Stimulated activated CD4-positive, alpha-beta T cell treated with anti-CD3 and anti-CD28 coated beads, Interleukin-1b, Interleukin-23, amount 100 ng/mL, for 24 hours (primary cell): ENCODE measurements around the gene RAB4A.

ENCODE experiments used
- DNase-seq, 4 experiments: peaks; one replicate each; pipeline ENCODE4 v3.0.0-alpha.2; 2020; ENCODE audit warnings: low read depth in 4 of 4, low spot score in 1 of 4

The RAB4A gene

DNA sequence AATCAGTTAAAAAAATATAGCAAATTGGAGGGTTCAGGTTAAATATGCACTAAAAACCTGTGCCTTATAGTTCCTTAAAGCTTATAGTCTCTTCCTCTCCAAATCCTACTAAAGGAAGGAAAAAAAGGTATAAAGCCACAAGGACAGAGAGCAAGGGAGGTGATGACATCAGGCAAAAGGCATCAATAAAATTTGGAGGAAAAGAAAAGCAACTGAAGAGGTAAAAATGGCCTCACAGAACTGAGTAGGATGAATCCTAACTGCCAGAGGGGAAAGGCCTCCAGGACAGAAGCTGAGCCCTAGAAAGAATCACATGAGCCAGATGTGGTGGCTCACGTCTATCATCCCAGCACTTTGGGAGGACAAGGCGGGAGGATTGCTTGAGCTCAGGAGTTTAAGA, 63.8 kb downstream of the RAB4A start:
- no peak for DNase-seq

DNA sequence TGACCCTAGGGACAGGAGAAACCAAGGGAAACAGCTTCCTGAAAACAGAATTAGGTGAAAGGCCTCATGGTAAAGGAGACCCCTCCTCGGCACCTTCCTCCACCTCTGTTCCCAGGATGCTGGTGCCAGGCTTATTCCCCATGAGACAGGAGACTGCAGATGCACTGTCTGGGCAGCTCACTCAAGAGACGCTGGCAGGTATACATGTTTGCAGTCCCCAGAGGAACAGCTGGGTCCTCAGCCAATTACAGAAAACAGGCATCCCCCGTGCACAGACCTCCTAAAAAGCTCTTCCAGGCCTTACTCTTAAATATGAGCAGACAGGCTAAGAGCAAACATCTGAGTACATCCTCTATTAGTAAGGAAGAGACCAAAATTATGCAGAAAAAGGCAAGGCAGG, 65.4 kb downstream of the RAB4A start:
- no peak for DNase-seq

DNA sequence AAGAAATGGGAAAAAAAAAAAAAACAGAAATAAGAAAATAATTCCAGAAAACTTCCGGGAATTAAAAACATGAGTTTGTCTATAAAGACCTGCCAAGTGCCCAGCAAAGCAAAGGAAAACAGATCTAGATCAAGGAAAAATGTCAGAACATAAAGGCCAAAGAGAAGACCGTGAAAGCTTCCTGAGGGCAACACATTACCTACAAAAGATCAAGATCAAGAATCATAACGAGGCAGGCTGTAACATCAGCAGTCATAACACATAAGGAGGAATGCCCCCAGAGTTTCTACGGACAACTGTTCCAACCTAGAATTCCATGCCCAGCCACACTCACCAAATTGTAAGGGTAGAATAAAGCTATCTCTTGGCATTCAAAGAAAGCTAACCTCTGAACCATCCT, 68.2 kb downstream of the RAB4A start:
- no peak for DNase-seq

DNA sequence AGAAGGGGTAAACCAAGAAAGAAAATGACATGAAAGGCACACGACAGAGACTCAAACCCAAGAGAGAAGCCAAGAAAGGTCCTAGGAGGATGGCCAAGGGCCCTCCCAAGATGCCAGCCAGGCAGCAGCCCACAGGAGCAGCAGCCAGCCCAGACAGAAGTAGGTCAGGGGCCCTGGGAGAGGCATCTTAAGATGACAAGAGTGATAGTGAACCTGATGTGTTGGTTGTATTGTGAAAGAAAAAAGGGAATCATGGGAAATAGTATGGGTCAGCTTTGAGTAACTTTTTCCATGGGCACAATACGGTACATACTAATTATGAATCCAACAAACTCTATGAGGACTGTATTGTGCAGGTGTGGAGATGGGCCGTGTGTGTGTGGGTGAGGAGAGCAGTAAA, 68.6 kb downstream of the RAB4A start:
- no peak for DNase-seq

DNA sequence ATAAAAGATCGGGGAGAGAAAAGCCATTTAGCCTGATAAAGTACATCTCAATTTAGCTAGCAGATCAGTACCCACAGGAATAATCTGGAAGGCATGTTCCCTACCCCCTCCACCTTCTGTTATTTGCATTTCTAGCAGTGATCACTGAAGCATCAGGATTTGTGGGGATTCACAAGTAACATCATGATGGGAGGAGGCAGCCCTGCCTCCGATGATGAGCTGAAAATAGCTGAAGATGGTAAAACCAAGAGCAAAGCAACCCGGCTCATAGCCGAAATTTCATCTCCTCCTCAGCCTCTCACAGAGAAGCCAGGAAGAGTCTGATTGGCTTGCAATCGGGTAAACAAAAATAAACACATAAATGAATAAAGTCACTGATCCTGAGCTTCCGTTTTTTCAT, 69.6 kb downstream of the RAB4A start:
- DNase-seq: no peak

DNA sequence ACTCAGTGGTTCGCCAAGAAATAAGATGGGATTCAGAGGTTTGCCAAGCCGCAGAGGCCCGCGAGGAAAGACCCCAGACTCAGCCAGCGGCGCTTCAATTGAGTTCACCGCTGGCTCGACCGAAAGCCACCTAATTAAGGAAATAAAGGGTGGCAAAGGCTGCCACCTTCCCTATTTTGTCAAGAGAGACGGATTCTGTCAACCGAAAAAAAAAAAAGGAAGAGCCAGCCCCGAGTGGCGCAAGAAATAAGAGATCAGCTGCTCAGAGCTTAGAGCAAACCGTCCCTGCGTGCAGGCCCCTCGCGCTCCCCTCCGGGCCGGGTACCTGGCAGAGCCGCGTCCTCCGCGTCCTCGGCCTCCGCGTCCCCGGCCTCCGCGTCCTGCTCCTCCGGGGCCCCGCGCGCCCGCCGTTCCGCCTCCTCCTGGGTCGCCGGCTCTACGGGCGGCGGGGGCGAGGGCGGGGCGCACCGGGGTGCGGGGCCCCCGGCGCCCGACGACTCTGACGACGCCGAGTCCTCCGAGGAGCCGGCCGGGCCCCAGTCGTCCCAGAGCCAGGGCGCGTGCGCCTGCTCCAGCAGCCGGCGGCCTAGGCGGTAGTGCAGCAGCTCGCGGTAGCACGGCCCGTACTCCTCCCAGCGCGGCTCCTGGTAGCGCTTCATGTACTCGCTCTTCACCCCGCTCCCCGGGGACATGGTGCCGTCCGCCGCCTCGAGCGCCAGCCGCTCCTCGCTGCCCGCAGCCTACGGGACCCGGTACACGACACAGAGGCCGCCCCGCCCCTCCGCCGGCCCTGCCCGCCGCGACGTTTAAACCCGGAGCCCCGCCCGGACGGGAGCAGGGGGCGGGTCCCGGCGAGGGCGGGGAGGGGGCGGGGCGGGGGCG, 71.1 kb downstream of the RAB4A start:
- peak; percentile 42 to 73 (median 62) for DNase-seq

DNA sequence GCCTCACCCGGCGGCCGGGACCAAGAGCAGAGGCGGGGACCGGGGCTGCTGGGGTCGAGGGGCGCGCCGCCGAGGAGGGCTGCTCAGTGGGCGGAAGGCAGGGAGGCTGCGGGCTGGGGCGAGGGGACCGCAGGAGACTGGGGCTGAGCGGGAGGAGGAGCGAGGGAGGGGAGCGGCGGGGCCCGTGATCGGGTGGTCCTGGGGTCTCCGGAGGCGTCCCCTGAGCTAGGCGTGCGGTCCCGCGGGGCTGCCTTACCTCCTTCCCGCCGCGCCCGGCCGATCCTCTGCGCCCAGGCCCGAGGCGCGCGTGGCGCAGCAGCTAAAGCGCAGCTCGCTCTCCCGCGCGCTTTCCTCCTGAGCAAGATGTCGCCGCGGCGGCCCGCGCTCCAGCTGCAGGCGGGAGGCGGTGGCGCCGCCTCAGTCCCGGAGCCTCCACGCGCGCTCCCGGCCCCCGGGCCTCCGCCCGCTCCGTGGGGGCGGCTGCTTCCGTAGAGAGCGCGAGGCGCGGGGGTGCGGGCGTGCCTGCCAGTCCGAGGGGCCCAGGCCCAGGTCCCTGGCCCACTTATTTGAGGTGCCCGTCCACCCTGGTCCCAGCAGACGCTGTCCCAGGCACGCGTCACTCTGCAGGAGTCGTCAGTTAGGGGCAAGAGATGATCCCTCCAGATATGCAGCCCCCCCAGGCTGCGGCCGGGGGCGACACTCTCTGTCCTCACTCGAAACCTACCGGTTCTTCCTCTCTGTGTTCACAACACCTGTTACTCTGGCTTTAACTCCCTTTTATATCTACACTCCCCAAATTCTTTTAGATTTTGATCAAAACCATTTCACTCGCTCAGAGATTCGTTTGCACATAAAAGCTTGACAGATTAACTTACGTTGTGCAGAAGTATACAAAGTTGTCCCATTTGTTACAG, 72.0 kb downstream of the RAB4A start, which contains the start of gene CCSAP:
CCSAP (minus strand) TSS at position 392 of the 914 bp plus-strand sequence. CDS start 582 bp downstream, outside the sequence.
- DNase-seq: peak; percentile 12 to 23 (median 16)

DNA sequence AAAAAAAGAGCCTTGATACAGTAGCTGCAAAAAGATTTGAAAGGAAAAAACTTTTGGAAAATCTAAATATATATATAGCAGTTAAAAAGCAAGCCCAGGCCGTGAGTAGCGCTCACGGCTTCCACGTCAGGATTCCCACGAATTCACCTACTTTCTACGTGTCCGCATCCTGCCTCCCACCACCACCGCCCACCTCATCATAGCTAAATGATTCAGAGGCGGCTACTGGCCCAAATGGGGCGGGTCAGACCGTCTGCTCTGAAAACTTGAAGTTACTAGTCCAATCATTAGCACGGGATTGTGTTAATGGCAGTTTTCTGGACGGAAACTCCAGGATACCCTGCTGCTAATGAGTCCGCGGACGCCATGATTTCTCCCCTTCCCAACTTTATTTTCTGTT, 73.2 kb downstream of the RAB4A start:
- DNase-seq: peak in 1 of 4 experiments; percentile 7

DNA sequence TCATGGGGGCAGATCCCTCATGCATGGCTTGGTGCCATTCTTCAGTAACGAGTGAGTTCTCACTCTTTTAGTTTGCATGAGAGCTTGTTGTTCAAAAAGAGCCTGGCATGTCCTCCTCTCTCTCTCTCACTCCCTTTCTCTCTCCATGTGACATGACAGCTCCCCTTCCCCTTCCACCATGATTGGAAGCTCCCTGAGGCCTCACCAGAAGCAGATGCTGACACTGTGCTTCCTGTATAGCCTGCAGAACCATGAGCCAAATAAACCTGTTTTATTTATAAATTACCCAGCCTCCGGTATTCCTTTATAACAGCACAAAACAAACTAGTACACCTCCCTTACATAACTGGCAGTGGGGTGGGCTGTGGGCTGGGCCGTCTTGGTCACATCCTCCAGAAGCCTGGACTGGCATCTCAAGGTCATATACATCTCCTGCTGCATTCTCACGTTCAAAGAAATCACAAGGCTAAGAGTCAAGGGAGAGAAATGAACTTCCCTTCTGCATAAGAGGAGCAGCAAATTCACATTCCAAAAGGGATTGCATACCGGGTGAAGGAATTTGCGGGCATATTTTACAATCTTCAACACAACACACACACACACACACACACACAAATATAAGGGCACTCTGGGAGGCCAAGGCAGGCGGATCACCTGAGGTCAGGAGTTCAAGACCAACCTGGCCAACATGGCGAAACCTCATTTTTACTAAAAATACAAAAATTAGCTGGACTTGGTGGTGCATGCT, 74.2 kb downstream of the RAB4A start:
- DNase-seq: no peak

DNA sequence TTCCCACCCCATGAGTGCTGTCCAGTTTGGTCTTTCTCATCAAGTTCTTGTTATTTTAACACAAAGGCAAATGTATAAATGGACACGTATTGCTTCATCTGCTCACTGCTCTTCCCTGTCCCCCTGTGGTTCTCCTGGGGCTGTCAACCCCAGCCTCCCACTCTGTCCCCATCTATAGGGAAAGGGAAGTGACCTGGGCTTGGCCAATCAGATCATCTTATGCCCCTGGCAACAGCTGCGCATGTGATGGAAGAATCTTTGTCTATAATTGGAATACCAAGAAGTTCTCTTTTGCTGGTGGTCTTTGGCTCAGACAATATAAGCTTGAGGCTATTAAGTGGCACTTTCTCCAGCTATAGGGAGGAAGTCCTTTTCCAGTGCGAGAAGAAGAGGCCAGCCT, 76.6 kb downstream of the RAB4A start:
- DNase-seq: no peak

DNA sequence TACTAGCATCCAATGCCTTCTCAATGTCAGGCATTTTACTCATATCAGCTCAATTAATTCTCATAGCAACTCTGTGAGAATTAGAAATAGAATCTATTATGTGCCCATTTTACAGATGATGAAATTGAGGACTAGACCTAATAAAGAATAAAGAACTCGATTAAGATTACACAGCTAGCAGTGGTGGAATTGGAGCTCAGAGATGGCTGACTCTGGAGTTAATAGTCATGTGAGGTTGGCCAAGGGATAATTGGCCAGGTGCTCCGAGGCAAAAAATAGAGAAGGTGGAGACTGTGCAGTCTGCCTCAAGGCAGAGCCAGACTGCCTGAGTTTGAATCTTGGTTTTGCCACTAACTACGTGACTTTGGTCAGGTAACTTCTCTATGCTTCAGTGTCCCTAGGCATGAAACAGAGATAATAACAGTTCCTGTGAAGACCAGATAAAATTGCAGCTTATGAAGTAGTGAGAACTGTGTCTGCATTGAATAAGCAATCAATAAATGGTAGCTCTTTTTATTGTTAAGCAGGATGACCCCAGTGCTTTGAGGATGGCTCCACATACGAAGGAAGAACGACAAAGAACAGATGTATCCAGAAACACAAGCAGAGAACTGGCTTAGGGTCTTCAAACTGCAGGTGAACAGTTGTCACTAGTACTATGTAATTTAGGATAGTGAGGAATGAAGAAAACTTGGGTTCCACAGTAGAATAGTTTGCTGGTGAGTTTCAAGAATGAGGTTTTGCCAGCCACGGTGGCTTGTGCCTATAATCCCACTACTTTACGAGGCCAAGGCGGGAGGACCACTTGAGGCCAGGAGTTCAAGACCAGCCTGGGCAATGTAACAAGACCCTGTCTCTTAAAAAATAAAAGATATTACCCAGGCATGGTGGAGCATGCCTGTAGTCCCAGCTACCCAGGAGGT, 78.8 kb downstream of the RAB4A start:
- no peak for DNase-seq

DNA sequence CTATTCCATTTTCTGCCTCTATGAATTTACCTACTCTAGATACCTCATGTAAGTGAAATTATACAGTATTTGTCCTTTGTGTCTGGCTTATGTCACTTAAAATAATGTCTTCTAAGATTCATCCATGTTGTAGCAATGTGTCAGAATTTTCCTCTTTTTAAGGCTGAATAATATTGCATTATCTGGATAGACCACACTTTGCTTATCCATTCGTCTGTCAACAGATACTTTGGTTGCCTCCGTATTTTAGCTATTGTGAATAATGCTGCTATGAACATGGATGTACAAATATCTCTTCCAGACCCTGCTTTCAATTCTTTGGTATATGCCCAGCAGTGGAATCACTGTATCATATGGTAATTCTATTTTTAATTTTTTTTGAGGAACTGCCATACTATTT, 82.1 kb downstream of the RAB4A start:
- DNase-seq: no peak

DNA sequence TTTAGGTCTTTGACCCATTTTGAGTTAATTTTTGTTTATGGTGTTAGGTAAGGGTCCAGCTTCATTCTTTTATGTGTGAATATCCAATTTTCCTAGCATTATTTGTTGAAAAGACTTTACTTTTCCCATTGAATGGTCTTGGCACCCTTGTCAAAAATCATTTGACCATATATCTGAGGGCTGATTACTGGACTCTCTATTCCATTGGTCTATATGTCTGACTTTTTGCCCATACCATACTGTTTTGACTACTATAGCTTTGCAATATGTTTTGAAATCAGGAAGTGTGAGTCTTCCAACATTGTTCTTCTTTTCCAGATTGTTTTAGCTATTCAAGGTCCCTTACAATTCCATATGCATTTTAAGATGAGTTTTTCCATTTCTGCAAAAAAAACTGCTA, 83.3 kb downstream of the RAB4A start:
- DNase-seq: no peak
